Measurements from ENCODE around the gene FAM163B.

FAM163B gene

DNA sequence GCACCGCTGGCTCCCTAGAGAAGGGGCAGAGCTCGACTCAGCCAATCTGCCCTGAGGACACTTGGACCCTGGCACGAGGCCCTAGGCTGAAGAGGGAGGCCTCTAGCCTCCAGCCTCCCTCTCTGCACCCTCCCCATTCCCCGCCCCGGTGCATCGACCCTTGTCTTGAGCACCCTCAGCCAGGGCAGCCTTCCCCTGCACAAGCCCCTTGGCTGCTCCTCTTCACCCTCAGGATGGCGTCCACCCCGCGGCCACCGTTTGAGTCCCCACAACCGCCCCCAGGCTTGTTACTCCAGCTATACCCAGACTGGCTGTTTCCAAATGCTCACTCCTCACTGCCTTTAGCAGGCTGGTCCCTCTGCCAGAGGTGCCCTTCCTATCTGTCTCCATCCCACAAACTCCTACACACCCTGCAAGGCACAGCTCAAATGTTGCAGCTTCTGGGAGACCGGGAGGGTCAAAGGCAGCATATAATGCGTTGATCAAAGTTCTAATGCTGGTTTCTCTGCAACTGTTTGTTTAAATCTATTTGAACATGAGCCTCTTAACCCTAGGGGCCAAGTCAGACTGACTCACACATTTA is 6.5 kb upstream of the FAM163B start:
- DNase-seq (ENCODE audit: low read depth in 2 of 2) = no peak

GRCh38 chr9:133615186-133615585 is 6.0 kb upstream of the FAM163B start:
- no peak for DNase-seq (ENCODE audit: low read depth in 2 of 2)

DNA sequence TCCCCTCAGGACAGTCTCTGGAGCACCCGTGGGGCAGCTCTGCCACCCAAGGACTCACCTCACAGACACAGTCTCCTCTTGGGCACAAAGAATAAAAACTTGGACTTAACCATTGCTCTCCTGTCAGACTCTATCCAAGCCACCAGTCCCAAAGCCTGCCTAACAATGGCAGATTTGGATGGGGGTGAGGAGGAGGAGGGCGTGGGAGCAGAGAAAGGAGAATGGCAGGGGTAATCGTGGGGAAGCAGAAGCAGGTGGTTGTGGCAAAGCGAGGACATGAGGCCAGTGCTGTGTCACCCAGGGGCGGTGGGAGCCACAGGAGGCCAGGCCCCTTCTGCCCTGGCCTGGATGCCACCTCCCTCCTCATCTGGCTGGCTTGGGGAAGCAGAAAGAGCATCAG is 5.5 kb upstream of the FAM163B start:
- no peak for DNase-seq (ENCODE audit: low read depth in 2 of 2)

GRCh38 chr9:133614056-133614455 is 4.9 kb upstream of the FAM163B start:
- DNase-seq (ENCODE audit: low read depth in 2 of 2) = no peak

DNA sequence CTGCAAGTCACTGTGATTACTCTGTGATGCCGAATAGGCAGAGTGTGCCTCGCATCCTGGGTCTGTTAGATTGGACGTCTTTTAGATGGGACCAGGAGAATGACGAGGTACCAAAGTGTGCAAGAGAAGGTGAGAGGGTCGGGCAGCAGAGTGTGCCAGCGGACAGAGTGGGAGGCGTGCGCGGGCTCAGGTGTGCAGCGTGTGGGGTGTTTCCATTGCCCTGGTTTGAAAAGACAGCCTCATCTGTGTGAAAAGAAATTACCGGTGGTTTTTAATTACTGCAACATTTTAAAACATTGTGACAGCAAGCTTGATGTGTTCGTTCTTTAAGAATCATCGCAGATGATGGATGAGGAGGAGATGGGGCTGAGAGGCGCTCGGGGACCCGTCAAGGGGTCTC is 4.2 kb upstream of the FAM163B start:
- no peak for DNase-seq (ENCODE audit: low read depth in 2 of 2)

DNA sequence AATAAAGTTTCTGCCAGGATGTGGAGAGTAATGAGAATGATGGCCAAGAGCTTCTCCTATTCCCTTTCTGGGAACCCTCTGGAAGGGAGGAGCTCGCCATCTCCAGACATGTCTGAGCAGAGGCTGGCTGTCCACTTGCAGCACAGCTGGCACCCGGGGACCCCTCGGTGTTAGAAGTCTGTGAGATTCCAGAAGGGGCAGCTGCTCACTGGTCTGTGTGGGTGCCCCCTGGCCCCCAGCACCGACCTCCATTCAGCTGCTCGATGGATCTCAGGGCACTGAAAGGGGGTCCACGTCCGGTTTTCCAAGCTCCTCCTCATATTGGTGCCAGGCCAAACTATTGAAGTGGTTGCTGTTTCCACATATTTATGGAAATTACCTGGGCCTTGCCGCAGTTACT is 3.6 kb upstream of the FAM163B start:
- DNase-seq (ENCODE audit: low read depth in 2 of 2) = no peak

DNA sequence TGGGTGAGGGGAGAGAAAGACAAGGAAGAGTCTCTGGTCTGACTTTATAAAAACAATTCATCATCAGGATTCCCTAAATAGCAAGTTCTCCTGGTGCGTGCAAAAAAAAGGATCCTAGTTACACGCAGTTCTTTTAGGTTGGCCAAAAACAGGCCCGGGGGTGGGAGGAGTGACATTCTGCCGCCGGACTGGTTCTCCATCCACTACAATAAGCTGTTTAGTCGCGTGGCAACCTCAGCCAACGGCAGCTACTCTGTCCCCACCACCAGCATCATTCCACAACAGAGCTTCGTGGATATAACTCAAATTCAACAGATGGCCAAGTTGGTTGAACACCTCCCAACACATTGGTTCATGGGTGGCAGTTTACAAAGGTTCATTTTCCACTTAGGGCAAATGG is 2.9 kb upstream of the FAM163B start:
- no peak for DNase-seq (ENCODE audit: low read depth in 2 of 2)

GRCh38 chr9:133610845-133611244 is 1.7 kb upstream of the FAM163B start:
- no peak for DNase-seq (ENCODE audit: low read depth in 2 of 2)

GRCh38 chr9:133608889-133609288 is 300 bp downstream of the FAM163B start:
- no peak for DNase-seq (ENCODE audit: low read depth in 2 of 2)

- no peak for DNase-seq (ENCODE audit: low read depth in 2 of 2)
Observed at GRCh38 chr9:133608382-133608781, 807 bp downstream of the FAM163B start.

- DNase-seq (ENCODE audit: low read depth in 2 of 2) = no peak
Observed at GRCh38 chr9:133607976-133608375, 1.2 kb downstream of the FAM163B start.

DNA sequence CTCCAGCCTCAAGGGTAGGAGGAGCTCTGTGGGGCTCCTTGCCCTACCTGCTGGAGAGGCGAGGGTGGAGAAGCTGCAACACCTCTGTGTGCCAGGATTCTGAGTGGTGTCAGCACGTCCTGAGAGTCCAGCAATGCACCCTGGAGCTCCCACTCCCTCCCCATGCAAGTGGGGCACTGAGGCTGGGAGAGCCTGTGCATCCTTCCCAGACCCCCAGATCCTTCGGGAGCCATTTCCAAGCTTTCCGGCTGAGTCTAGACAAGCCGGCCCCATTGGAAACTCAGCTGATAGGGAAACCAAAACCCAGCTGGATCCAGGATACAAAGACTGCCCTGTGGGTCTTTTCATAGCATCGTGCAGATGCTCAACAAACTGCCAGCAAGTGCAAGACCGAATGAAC is 1.8 kb downstream of the FAM163B start:
- no peak for DNase-seq (ENCODE audit: low read depth in 2 of 2)

DNA sequence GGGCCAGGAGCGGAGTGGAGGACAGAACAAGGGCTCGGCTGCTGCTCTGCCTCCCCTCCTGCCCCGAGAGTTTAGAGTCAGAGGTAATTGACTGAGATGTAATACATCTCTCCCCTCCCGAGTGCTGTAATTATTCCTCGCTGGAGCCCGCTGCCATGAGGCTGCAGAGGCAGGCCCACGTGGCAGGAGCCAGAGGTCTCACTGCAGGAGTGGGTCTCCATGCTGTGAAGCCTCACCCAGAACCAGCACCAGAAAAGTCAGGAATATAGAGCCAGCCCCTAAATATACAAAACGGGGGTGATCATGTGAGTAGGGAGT is 2.5 kb downstream of the FAM163B start:
- DNase-seq (ENCODE audit: low read depth in 2 of 2) = no peak

- DNase-seq (ENCODE audit: low read depth in 2 of 2) = no peak
Observed at GRCh38 chr9:133605856-133606707, 3.1 kb downstream of the FAM163B start.

DNA sequence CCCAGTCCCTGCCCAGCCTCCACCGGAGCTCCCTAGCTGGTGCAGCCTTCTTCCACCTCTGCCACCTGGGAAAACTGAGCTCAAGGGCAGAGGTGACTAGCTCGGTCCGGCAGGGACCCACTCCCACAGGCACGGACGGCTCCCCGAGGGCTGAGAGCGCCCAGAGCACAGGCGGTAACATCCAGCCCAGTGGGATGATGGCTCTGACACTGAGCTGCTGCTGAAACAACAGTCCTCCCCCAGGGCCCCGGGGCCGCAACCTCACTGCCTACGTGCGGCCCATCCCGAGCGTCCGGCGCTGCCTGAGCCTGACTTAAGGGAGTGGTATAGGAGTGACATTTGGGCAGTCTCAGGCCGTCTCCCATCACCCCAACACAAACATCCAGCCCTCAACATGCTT is 3.7 kb downstream of the FAM163B start:
- DNase-seq (ENCODE audit: low read depth in 2 of 2) = no peak

- no peak for DNase-seq (ENCODE audit: low read depth in 2 of 2)
Observed at GRCh38 chr9:133604856-133605255, 4.3 kb downstream of the FAM163B start.

DNA sequence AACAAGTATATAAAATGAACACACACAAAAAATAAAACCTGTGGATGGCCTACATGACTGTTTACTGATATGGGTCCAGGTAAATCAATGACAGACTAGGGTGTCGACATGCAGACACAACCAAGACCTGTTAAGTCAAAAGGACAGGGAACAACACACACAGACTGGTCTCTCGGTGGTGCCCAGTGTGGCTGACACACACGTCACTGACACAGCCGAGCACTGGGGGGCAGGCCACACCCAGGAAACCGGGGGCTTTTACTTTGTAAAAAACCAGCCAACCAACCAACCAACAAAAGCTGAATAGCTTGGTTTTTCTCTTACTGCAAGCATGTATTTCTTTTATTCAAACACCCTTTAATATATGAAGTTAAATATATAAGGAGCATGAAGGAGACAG is 5.0 kb downstream of the FAM163B start:
- peak in 1 of 2 donors; percentile 14 for DNase-seq (ENCODE audit: low read depth in 2 of 2)

DNA sequence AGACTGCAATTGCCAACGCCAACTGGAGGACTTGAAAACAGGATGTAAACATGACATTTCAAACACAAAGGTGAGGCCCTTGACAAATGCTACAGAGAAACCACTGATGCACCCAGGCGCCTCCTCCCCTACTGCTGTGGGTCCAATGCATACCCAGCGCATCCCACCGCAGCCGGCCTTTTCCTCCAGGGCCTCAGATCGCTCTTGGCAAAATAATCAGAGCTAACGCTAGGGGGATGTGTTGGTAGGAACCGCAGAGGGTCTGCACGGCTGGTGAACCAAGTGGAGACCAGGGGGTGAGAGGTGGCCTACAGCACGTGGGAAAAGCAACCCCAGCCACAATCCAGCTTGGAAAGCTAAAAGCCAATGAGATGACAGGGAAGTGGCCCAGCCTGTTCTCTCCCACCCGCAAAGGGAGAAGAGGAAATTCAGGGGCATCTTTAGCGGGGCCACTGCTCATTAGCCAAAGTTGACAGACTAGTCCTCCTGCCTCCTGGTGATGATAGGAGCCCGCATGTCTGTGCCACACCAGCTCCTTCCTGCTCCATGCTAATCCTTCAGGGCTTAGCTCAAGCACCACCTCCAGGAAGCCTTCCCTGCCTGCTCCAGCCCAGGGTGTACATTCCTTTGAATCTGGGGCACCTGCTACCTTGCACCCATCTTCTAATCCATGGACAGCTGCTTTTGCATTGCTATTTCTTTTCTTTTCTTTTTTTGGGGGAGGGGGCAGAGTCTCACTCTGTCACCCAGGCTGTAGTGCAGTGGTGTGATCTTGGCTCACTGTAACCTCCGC is 5.9 kb downstream of the FAM163B start:
- DNase-seq (ENCODE audit: low read depth in 2 of 2) = no peak

DNA sequence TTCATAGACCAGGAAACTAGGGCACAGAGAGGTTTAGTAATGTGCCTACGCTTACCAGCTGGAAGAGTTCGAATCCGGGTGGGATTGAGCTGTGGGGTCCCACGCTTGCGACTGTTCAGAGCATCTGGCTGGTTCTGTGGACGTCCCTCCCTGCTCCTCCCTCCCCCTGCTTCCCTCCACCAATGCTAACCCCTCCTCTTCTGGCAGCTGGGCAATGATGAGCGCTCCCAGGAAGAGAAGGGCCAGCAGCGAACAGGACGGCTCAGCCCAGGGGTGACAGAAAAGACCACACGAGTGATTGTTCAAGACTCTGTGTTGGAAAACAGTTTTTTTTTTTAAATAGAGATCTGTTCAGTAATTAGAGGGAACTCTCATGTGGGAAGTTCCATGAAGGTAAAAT is 6.9 kb downstream of the FAM163B start:
- no peak for DNase-seq (ENCODE audit: low read depth in 2 of 2)

DNA sequence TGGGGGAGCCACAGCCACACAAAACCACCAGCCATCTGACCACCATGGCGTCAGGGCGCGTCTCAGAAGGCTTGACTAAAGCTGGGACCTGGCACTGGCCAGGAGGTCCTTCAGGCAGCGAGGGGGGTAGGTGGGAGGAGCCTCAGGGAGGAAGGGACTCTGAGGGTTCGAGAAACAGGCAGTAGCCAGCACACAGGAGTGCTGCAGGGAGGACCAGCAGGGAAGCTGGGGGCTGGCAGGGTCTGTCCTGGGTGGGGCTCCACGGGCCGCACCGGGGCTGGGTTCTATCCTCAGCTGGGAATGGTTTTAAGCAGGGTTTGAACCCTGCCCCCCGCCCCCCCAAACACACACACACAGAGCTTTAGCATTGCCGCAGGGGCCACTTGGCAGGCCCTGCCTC is 7.4 kb downstream of the FAM163B start:
- DNase-seq (ENCODE audit: low read depth in 2 of 2) = no peak

DNA sequence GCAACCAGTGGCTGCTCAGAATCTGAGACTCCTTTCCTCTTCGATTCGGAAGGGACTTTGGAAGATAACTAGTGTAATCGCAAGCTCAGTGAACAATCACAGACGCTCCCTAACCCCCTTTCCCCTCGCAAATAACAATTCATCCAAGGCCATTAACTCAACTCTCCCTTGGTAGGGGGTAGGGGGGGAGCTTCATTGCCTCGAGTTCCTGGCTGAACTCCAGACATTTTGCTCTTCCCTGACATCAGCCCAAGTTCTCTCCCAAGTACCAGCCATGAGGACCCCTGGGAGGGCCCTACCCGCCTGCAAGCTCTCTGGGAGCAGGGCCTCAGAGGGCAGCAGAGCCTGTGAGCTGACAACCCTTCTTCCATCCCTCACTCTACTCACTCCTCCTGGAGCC is 8.4 kb downstream of the FAM163B start:
- DNase-seq (ENCODE audit: low read depth in 2 of 2) = no peak

DNA sequence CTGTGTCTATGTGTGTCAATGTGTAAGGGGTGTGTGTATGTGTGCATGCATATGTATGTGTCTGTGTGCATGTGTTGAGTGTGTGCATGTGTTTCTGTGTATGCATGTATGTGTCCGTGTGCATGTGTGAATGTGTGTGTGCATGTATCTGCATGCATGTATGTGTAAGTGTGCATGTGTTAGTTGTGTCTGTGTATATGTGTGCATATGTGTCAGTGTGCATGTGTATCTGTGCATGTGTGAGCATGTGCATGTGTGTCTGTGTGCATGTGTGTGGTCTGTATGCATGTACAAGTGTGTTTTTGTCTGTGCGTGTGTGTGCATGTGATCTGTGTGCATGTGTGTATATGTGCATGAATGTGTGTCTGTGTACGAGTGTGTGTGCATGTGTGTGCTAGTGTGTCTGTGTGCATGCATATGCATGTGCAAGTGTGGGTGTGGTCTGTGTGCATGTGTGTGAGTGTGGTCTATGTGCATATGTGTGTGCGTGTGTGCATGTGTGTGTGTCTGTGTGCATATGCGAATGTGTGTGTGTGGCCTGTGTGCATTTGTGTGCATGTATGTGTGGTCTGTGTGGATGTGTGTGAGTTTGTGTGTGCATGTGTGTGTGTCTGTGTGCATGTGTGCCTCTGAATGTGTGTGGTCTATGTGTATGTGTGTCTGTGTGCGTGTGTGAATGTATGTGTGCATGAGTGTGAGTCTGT is 9.6 kb downstream of the FAM163B start:
- DNase-seq (ENCODE audit: low read depth in 2 of 2) = no peak

All from stimulated activated CD4-positive, alpha-beta T cell treated with anti-CD3 and anti-CD28 coated beads, Interleukin-15, amount 100 ng/mL, for 48 hours (primary cell).